ENCODE measurements around the gene STX8. TPM values are rescaled to one million over a fixed set of nuclear protein-coding genes. Genes with fewer than 3 reads are reported as not detected.

STX8 gene
- total and polyA plus RNA-seq, 9 of the 15 experiments (the other 6 are each of a cell fraction or from before 2014, with no cell fraction given) = 14.6 to 42.5 (median 22.1) TPM

GRCh38 chr17:9432934-9433421, 142.6 kb downstream of the STX8 start:
- no peaks in the 10 kb centered on the region for H3K79me2 ChIP-seq (ENCODE audit: control insufficient read depth, insufficient read depth, low read length)
- FAIRE-seq = no peak
- H3K9ac ChIP-seq (ENCODE audit: insufficient read depth in 1 of 2, low read depth in 2 of 2, low read length in 2 of 2) = no peak overlapping the region
- H3K36me3 ChIP-seq (ENCODE audit: control insufficient read depth, insufficient read depth, low read length) = no peaks in the 10 kb centered on the region
- no peak overlapping the region for H2AFZ ChIP-seq (ENCODE audit: low read depth, low read length)
- H3K9me1 ChIP-seq (ENCODE audit: control insufficient read depth, insufficient read depth, low read length) = no peaks in the 10 kb centered on the region
- H4K20me1 ChIP-seq (replicated peaks; ENCODE audit: control insufficient read depth, insufficient read depth, low read length) = no peaks in the 10 kb centered on the region
- intact Hi-C loops (cut with micrococcal nuclease) (no loop called here), in situ Hi-C loops (cut with MboI) (no loop called here)
- H3K9me3 ChIP-seq (replicated peaks; ENCODE audit: control insufficient read depth, insufficient read depth, low read depth, low read length) = no peaks in the 10 kb centered on the region
- POLR2A ChIA-PET = no interaction called here
- DNase-seq (ENCODE audit: extremely low read depth in 1 of 4, low spot score in 3 of 4) = no peak
- no peak overlapping the region for H3K4me2 ChIP-seq (ENCODE audit: insufficient read depth, low read length)
- BruUV-seq (replicated peaks) = no TSS peak
- no peaks in the 10 kb centered on the region; a peak in 1 of 5 replicates for H3K27me3 ChIP-seq (ENCODE audit: control insufficient read depth in 2 of 2, insufficient read depth in 2 of 2, low read length in 2 of 2)
- no peak overlapping the region for H3K27ac ChIP-seq (ENCODE audit: extremely low read depth, low read depth, low read length)
- no peak for ATAC-seq
- no peak overlapping the region for H3K4me3 ChIP-seq
- WGBS (ENCODE audit: insufficient coverage, low coverage, missing lambda C conversion rate) = 3% methylated on average over 7 of the region's 7 CpGs
- no peaks in the 10 kb centered on the region for H3K4me1 ChIP-seq (replicated peaks in 1 of 2; ENCODE audit: control insufficient read depth in 2 of 2, insufficient read depth in 2 of 2, low read length in 2 of 2)
- CTCF ChIA-PET (ENCODE audit: low intra/inter-chr PET ratio) = no interaction called here
- no peak for TF ChIP-seq ZNF696 (CRISPR knock-in tag; conservative IDR thresholded peaks at IDR 0.05)

- ChIA-PET POLR2A (no interaction called here), CTCF (ENCODE audit: low intra/inter-chr PET ratio) (no interaction called here)
- no TSS peak for BruUV-seq (replicated peaks)
- intact Hi-C loops (cut with micrococcal nuclease) = no loop called here
- in situ Hi-C loops (cut with MboI) = no loop called here
- H3K27ac ChIP-seq (ENCODE audit: extremely low read depth, low read depth, low read length) = no peak overlapping the region
- ATAC-seq (no peak), DNase-seq (ENCODE audit: extremely low read depth in 1 of 4, low spot score in 3 of 4) (no peak), FAIRE-seq (no peak)
- no peak overlapping the region for H3K4me2 ChIP-seq (ENCODE audit: insufficient read depth, low read length)
- WGBS (ENCODE audit: insufficient coverage, low coverage, missing lambda C conversion rate) = 7% methylated on average over 6 of the region's 6 CpGs
- TF ChIP-seq DNMT1 (IDR thresholded peaks at IDR 0.05) = no peak
- no peaks in the 10 kb centered on the region for H3K79me2 ChIP-seq (ENCODE audit: control insufficient read depth, insufficient read depth, low read length)
- no peak overlapping the region for H3K9ac ChIP-seq (ENCODE audit: insufficient read depth in 1 of 2, low read depth in 2 of 2, low read length in 2 of 2)
- H3K9me3 ChIP-seq (replicated peaks; ENCODE audit: control insufficient read depth, insufficient read depth, low read depth, low read length) = no peaks in the 10 kb centered on the region
- H4K20me1 ChIP-seq (replicated peaks; ENCODE audit: control insufficient read depth, insufficient read depth, low read length) = no peaks in the 10 kb centered on the region
- H3K4me3 ChIP-seq = no peak overlapping the region
- no peaks in the 10 kb centered on the region for H3K9me1 ChIP-seq (ENCODE audit: control insufficient read depth, insufficient read depth, low read length)
- no peaks in the 10 kb centered on the region for H3K4me1 ChIP-seq (replicated peaks in 1 of 2; ENCODE audit: control insufficient read depth in 2 of 2, insufficient read depth in 2 of 2, low read length in 2 of 2)
- no peaks in the 10 kb centered on the region for H3K36me3 ChIP-seq (ENCODE audit: control insufficient read depth, insufficient read depth, low read length)
- no peak overlapping the region for H2AFZ ChIP-seq (ENCODE audit: low read depth, low read length)
- H3K27me3 ChIP-seq (ENCODE audit: control insufficient read depth in 2 of 2, insufficient read depth in 2 of 2, low read length in 2 of 2) = no peaks in the 10 kb centered on the region; a peak in 1 of 5 replicates
Measured at GRCh38 chr17:9432134-9432885, 143.3 kb downstream of the STX8 start.
